GF-D8 (cell line): ENCODE measurements around the gene GNAQ.
A peak's percentile ranks its signal among the peaks of the same experiment; 100 is the strongest.

Experiments used
- DNase-seq: peaks from one replicate; lab custom pipeline; 2025; lab: John Stamatoyannopoulos, UW

Gene GNAQ

GRCh38 chr9:77843871-77844155, 187.8 kb downstream of the GNAQ start:
- no peak for DNase-seq

- no peak for DNase-seq
Measured at GRCh38 chr9:77843076-77843870, 188.3 kb downstream of the GNAQ start.

- DNase-seq = no peak
Measured at GRCh38 chr9:77841739-77842386, 189.7 kb downstream of the GNAQ start.

DNA sequence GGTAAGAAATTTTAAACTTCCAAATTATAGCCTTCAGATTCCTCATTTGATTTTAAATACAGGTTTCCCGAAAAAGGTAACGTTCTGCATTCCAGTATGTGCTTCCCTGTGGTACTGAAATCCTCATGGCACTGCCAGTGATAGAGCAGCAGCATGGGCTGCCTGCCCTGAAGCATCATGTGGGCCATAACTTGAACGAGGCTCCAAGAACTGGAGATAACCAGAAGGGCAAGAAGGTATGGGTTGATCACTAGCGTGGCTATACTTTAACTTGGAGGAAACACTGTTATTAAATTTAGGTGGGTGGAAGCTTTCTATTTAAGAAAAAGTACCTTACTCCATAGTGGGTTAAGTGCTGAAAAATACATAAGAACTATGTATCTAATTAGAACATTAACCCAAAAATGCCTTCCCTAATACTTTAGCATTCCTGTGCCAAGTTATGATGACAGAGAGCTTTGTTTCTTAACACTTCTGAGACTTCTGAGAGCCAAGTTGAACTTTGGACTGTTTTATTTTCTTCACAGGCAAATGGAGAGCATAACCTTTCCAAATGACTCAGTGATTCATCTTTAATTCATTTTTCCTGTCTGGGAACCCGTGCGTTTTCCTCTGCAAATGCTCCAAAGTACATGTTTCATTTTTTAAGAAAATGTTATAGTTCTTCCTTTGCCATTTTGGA, 192.0 kb downstream of the GNAQ start:
- DNase-seq = no peak

- no peak for DNase-seq
Measured at GRCh38 chr9:77838986-77839385, 192.6 kb downstream of the GNAQ start.

- no peak for DNase-seq
Measured at GRCh38 chr9:77834898-77835488, 196.6 kb downstream of the GNAQ start.

- DNase-seq = no peak
Measured at GRCh38 chr9:77833561-77834429, 197.8 kb downstream of the GNAQ start.

DNA sequence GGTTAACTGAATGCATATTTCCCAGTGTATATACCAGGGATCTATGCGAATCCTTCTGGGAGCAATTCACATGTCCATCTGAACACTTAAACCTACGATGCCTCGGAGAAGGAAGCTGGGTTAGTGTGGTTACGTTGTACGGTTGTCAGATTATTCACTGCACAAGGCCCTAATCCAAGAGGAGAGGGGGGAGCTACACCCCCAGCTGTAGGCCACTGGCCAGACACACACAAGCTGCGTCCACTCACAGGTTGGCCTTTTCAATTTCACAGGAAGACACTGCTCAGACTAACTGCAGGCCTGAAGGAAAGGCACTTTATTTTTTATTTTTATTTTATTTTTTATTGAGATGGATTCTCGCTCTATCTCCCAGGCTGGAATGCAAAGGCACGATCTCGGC, 199.0 kb downstream of the GNAQ start:
- no peak for DNase-seq

DNA sequence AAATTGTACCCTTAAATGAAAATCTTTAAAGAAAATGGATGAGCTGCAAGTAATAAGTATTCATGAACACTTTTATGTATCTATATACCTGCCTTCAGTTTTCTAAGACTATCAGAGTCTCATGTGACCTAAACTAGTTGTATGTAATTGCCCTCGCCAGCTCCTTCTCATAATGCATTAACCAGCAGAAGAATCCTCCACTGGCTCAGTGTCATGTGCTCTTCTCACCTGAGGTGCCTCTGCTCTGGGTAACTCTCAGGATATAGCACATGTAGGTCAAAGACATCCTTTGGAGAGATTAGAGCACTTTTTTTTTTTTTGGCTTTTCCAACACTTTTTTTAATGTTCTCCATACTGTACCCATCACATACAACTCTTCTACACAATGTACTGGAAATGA, 199.8 kb downstream of the GNAQ start:
- DNase-seq = no peak

GRCh38 chr9:77830618-77831285, 200.9 kb downstream of the GNAQ start:
- no peak for DNase-seq

GRCh38 chr9:77829420-77829819, 202.2 kb downstream of the GNAQ start:
- DNase-seq = no peak

GRCh38 chr9:77827104-77827784, 204.4 kb downstream of the GNAQ start:
- peak; percentile 53 for DNase-seq

DNA sequence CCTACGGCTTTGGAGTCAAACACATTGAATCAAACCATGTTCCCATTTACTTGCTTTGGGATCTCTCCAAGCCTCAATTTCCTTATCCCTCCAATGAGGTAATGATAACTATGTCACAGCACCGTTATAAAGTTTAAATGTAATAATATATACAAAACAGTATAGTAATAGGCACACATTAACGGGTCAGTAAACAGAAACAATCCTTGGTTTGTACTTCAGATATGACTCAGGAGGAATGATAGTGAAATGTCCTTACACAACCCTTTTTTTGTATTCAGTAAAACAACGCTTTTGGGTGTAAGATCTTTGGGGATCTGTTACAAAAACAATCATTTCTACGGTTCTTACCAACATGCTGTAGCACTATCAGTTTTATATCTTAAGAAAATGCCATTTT, 205.0 kb downstream of the GNAQ start:
- no peak for DNase-seq

DNA sequence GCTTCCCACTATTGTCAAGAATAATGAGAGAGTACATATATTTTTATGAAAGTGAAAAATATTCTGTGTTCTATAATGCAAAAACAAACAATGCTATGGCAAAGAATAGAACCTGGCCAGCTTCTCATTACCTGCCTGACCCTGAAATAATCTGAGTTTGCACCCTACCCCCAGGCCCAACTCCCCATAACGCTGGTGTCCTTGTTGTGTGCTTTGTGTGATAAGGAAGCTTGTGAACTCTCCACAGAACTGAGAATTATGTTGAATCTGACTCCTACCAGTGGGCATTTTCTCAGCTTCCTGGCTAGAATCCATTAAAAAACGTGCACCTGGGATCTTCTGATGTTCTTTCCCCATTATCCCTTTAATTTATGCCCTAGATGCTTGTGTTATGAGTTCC, 205.5 kb downstream of the GNAQ start:
- no peak for DNase-seq

DNA sequence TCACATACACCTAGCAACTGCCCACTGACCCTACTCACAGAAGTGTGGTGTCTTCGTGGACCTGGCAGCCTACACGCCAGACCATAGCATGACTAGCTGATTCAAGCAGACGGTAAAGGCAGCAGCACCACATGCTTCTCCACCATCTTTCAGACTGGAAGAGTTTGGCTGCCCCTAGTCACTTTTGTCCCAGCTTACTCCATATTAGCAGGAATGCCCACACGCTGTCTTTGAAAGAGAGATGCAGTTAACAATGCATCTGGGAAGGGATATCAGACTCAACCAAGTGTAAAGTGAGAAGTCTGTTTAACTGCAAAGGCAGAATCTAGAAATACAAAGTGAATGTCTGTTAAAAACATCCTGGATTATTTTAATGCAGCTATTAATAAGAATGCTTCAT, 206.2 kb downstream of the GNAQ start:
- DNase-seq = no peak

DNA sequence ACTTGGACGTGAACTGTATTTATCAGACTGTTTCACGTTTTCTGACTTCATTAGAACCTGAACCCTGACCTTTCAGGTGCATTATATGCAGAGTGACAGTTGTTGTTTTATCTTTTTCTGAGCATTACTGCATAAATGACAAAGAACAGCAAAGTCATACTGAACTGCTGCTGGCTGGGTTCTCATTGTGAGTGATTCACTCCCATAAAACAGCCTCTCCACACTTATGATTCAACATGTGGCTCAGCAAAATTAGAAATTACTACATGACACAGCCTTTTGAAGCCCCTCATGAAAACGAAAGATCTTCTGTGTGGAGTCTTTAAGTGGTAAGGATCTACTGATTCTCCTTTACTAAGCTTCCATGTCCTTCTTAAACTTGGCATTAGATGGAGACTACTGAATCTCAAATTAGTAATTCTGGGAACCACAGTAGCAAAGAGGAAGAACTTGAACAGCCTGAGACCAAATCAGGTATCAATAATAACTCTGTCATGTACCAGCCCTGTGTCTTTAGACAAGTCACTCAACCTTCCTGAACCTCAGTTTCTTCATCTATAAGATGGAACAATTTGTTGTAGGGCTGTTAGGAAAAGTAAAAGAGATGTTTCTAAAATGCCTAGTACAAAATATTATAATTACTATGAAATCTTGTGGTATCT, 211.2 kb downstream of the GNAQ start:
- no peak for DNase-seq

GRCh38 chr9:77819657-77820056, 212.0 kb downstream of the GNAQ start:
- peak; percentile 39 for DNase-seq

DNA sequence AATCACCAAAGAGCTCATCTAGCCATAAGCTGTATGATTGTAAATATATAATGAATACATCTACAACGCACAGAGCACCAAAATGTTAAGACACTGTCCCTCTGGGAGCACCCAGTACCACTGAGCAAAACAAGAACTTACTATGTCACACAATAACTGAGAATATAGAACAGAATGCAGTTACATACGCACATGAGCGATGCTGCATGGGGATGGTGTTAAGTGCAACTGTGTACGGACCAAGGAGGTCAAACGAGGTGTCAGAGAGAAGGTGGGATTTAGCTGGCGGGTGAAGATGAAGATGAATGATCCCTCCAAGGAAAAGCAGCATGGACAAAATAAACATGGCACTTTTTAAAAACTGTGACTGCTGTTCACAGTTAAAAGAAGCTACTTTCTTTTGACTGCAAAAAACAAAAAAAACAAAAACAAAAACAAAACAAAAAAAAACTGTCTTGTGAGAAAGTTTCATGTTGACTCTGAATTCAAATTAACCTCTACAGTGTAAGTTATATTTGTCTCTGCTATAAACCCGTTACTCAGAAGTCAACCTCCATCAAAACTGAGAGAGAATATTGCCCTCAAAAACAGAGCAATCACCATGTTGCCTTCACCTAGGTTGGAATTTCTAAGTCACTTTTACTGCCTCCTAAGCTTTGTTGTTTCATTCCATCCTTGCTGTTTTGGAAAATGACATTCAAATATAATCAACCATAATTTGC, 213.9 kb downstream of the GNAQ start:
- no peak for DNase-seq

DNA sequence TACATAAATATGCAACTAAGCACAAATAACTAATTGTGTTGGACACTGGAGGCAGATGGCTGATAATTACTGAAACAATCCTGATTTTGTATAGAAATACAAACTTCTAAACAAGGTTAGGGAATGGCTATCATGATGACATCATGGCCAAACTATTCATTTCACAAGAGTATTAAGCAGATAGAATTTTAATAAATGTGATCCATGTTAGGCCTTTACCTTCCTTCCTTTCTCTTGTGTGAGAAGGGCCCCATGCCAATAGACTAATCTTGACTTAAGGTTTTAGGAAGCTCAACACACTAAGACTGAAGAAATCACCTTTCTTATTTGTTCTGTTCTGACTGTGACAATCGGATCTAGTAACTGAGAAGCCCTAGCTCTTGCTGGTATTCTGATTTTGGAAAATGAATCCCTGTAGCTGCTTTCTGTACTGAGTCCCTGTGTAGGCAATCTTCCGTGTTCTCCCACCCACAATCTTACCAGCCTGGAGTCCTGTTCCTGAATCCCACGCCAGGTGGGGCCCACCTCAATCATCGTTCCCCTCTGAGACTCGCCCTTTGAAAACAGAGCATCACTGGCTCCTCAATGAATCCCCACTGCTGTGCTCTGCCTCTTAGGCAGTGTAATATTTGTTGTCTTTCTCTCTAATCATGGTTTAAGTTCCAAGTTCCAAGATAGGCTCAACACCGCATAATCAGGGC, 214.8 kb downstream of the GNAQ start:
- no peak for DNase-seq
